Nephron (organoid): ENCODE results near the gene CERS1.

Experiments used
- H3K27ac Mint-ChIP-seq, 3 experiments: 2 replicates each; pipeline ENCODE4 v1.8.0; 2020; ENCODE audit warnings: mixed read lengths in 3 of 3, mild to moderate bottlenecking in 2 of 3, moderate library complexity in 1 of 3
- H3K27me3 Mint-ChIP-seq: 2 replicates; pipeline ENCODE4 v1.8.0; 2021; ENCODE audit warnings: low read depth, mild to moderate bottlenecking, moderate library complexity, mixed read lengths
- H3K36me3 Mint-ChIP-seq: 2 replicates; pipeline ENCODE4 v1.8.0; 2020; ENCODE audit warnings: low read depth, mixed read lengths
- H3K4me1 Mint-ChIP-seq: 2 replicates; pipeline ENCODE4 v1.8.0; 2020; ENCODE audit warnings: mixed read lengths
- H3K4me3 Mint-ChIP-seq, 3 experiments: 2 replicates each; pipeline ENCODE4 v1.8.0; 2020; ENCODE audit warnings: mild to moderate bottlenecking in 3 of 3, mixed read lengths in 3 of 3, moderate library complexity in 2 of 3
- H3K9me3 Mint-ChIP-seq: 2 replicates; pipeline ENCODE4 v1.8.0; 2020; ENCODE audit warnings: mixed read lengths
- TF ChIP-seq, protein P1 (sequence below), 3 experiments: fragments of 200-600 bp; sonication (generic); IDR thresholded peaks; one replicate each; pipeline ENCODE4 v1.5.0; 2021; ENCODE audit warnings: antibody characterized with exemption in 3 of 3; ENCODE audit not compliant: unreplicated experiment in 3 of 3

Gene CERS1

DNA sequence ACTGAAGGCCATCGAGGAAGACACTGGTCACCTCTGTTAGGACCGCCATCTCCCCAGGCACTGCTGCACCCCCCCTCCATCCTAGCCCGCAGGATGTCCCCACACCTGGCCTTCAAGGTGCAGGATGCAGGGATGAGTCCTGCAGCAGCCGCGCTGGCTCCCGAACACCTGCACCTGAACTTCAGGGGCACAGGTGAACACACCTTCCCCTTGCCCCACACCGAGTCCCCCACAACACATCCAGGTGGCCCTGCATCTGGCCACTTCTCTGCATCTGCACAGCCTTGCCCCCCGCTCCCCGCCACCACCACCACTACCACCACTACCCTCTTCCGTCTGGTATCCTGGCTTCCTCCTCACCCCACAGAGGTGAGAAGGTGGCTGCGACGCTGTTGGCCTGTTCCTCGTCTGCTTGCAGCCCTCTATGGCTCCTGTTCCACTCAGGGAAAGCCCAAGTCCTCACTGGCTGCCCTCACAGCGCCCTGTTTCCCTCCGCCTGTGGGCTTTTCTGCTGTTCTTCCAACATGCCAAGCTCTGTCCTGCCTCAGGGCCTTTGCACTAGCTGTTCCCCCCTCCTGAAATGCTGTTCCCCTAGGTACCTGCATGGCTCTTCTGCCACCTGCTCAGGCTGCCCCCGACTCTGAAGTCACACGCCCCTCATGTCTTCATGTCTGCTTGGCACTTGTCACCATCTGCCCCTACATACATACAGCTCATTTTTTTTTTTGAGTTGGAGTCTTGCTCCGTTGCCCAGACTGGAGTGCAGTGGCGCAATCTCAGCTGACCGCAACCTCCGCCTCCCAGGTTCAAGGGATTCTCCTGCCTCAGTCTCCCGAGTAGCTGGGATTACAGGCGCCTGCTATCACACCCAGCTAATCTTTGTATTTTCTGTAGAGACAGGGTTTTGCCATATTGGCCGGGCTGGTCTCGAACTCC, 1.4 kb upstream of the CERS1 start:
- TF ChIP-seq, protein P1, sequence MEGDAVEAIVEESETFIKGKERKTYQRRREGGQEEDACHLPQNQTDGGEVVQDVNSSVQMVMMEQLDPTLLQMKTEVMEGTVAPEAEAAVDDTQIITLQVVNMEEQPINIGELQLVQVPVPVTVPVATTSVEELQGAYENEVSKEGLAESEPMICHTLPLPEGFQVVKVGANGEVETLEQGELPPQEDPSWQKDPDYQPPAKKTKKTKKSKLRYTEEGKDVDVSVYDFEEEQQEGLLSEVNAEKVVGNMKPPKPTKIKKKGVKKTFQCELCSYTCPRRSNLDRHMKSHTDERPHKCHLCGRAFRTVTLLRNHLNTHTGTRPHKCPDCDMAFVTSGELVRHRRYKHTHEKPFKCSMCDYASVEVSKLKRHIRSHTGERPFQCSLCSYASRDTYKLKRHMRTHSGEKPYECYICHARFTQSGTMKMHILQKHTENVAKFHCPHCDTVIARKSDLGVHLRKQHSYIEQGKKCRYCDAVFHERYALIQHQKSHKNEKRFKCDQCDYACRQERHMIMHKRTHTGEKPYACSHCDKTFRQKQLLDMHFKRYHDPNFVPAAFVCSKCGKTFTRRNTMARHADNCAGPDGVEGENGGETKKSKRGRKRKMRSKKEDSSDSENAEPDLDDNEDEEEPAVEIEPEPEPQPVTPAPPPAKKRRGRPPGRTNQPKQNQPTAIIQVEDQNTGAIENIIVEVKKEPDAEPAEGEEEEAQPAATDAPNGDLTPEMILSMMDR (IDR thresholded peaks at IDR 0.05; ENCODE audit: unreplicated experiment in 3 of 3): no peak

DNA sequence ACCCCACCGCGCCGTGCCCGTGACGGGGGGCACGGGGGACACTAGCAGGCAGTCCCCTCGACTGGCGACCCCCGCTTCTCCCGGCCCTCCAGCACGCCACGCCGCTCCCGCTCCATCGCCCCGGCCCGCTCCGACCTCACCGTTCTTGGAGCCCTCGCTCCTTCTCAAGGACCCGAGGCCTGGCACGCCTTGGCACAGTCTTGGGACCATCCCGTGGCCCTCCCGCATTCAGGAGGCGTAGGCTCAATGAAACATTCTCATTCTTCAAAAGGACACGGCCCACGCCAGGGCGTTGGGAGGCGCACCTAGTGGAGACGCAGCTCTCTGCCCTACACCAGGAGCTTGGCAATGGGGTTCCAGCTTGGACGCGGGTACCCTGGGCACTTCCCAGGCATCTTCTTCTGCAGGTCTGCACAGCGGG, 473 bp upstream of the CERS1 start:
- Mint-ChIP-seq H3K27ac (no peak overlapping the region), H3K4me1 (no peaks in the 10 kb centered on the region), H3K4me3 (peak overlapping the region; percentile 85 to 90 (median 89)), H3K36me3 (peaks cover under 1% of the 10 kb centered on the region), H3K27me3 (no peaks in the 10 kb centered on the region), H3K9me3 (no peaks in the 10 kb centered on the region)
- TF ChIP-seq, protein P1 (IDR thresholded peaks at IDR 0.05; ENCODE audit: unreplicated experiment in 3 of 3): no peak

More for the DNA sequence above, 1.4 kb upstream of the CERS1 start:
- Mint-ChIP-seq H3K4me1 (no peaks in the 10 kb centered on the region), H3K27ac (peak overlapping the region in 2 of 3 experiments; percentile 12 to 49), H3K36me3 (peaks cover 5% of the 10 kb centered on the region), H3K27me3 (no peaks in the 10 kb centered on the region), H3K4me3 (peak overlapping the region; percentile 85 to 90 (median 89)), H3K9me3 (no peaks in the 10 kb centered on the region)

- peak overlapping the region; percentile 84 to 85 (median 85) for H3K4me3 Mint-ChIP-seq
- no peaks in the 10 kb centered on the region for H3K36me3 Mint-ChIP-seq
- TF ChIP-seq, protein P1 (IDR thresholded peaks at IDR 0.05; ENCODE audit: unreplicated experiment in 3 of 3): peak; percentile 12 to 52 (median 32)
- no peaks in the 10 kb centered on the region for H3K27me3 Mint-ChIP-seq
- no peaks in the 10 kb centered on the region for H3K4me1 Mint-ChIP-seq
- no peaks in the 10 kb centered on the region for H3K9me3 Mint-ChIP-seq
- no peak overlapping the region for H3K27ac Mint-ChIP-seq
Observed at GRCh38 chr19:18895038-18895823, 727 bp downstream of the CERS1 start.

DNA sequence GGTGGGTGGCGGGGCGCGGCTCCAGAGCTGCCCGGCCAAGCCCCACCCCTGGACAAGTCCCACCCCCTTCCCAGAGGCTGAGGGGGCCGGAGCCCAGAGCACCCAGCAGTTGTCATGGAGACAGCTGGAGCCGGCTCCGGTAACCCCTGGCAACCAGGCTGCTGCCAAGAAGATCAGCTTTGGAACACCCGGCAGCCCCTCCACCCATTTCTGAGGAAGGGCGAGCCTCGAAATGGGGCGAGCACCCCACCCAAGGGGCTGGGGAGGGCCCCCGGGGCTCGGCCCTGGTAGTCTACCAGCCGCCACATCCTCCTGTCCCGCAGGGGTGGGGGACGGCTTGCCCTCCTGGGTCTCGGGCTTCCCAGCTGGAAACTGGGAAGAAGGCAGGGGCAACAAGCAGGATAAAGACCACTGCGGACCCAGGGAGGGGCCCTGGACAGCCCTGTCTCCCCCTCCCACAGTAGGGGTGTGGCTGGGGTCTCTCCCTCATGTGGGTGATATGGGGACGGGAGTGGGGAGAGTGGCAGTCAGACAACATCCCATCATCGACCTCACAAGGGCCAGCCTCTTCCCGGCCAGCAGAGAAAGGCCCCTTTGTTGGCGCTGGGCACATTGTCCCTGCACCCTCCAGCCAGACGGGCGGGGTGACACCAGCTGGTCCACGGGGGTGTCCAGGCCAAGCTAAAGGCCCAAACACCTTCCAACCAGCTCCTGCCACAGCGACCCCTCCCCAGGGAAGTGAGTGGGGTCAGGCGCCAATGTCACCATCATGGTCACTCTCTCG, 1.5 kb downstream of the CERS1 start:
- H3K4me3 Mint-ChIP-seq: peak overlapping the region; percentile 79 to 85 (median 84)
- H3K27me3 Mint-ChIP-seq: no peaks in the 10 kb centered on the region
- no peaks in the 10 kb centered on the region for H3K9me3 Mint-ChIP-seq
- TF ChIP-seq, protein P1 (IDR thresholded peaks at IDR 0.05; ENCODE audit: unreplicated experiment in 3 of 3): no peak
- H3K27ac Mint-ChIP-seq: no peak overlapping the region
- no peaks in the 10 kb centered on the region for H3K4me1 Mint-ChIP-seq
- peaks cover 5% of the 10 kb centered on the region for H3K36me3 Mint-ChIP-seq

DNA sequence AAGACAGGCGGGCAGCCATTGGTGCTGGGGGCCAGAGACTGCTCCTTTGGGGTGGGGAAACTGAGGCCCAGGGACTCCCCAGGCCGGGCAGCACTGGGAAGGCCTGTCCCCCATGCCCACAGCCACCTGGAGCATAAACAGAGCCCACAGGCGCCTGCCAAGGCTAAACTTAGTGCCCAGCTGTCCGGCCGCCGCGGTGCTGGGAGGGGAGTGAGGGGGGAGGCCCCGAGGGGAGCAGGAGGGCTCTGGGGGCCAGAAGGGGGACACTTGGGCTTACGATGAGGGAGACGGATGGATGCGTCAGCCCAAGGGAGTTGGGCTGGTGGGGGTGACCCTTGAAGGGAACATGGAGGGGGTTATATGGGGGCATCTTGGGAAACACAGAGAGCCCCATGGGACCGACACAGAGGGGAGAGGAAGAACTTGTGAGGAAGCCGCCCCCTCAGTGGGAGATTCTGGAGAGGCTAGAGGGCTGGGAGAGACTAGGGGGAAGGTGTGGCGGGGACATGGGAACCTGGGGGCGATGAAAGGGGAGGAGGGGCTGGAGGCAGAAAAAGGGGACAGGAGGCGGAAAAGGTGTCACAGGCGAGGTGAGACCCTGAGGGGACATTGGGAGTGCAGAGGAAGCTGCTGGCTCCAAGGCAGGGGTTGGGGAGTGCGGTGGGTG, 2.2 kb downstream of the CERS1 start:
- H3K4me1 Mint-ChIP-seq: no peaks in the 10 kb centered on the region
- H3K27me3 Mint-ChIP-seq: no peaks in the 10 kb centered on the region
- H3K36me3 Mint-ChIP-seq: peaks cover 5% of the 10 kb centered on the region
- TF ChIP-seq, protein P1 (IDR thresholded peaks at IDR 0.05; ENCODE audit: unreplicated experiment in 3 of 3): no peak
- no peak overlapping the region for H3K27ac Mint-ChIP-seq
- H3K9me3 Mint-ChIP-seq: no peaks in the 10 kb centered on the region
- H3K4me3 Mint-ChIP-seq: peak overlapping the region; percentile 56 to 70 (median 68)
